GM12872 (cell line): ENCODE data around the gene SUMO4.

Source experiments
- CTCF ChIP-seq: IDR thresholded peaks from 3 replicates; pipeline ENCODE4 v1.5.1; 2011; ENCODE audit warnings: low read depth, mild to moderate bottlenecking, low read length, moderate library complexity; ENCODE audit not compliant: insufficient read depth

The SUMO4 gene

GRCh38 chr6:149440735-149441671 is 40.9 kb downstream of the SUMO4 start:
- TF ChIP-seq CTCF = no peak

- TF ChIP-seq CTCF = no peak
These were observed 41.7 kb downstream of the SUMO4 start for GRCh38 chr6:149441740-149442139.

- TF ChIP-seq CTCF = no peak
These were observed 43.5 kb downstream of the SUMO4 start for GRCh38 chr6:149443411-149444181.

DNA sequence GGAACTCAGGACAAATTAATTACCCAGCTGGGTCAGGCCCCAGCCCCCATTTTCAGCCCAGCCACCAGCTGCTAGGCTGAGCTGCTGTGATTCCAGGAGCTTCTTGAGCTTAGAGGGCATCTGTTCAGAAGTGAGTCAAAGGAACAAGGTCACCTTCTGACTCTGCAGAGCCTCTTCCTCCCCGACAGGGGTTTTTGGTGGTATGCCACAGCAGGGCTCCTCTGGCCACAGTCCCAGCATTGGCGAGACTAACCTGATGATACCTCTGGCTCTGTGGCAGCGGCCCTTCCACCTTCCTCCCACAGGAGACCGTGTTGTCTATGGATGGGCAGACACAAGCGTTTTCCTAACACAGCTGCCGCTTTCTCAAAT is 45.0 kb downstream of the SUMO4 start:
- no peak for TF ChIP-seq CTCF

DNA sequence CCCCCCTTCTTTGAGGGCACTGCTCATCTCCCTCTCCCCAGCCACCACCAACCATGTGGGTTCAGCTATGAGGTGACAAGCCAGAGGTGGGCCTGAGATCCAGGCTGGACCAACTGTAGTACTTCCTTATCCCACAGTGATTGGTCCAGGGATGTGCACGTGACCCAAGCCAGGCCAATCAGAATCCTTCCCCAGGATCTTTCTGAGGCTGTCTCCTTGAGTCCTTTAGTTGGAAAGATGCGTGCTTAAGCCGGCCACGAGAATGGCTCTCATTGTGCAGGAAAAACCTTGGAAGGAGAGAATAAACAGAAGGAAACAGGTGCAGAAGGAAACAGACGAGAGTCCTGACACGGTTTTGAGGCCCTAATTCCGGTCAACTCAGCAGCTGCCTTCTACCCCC is 45.5 kb downstream of the SUMO4 start:
- TF ChIP-seq CTCF = no peak

- 0 out of 3 replicates have a peak, but pooled peaks have one; percentile 18 for TF ChIP-seq CTCF
These were observed 46.8 kb downstream of the SUMO4 start for GRCh38 chr6:149446791-149447376.

GRCh38 chr6:149448821-149449453 is 48.9 kb downstream of the SUMO4 start:
- no peak for TF ChIP-seq CTCF
